GM23338 (cell line): ENCODE data around the gene SNTB2.

Source experiments
- JUNB ChIP-seq: IDR thresholded peaks from one replicate; pipeline ENCODE4 v1.6.1; 2016; ENCODE audit warnings: antibody characterized with exemption; ENCODE audit not compliant: unreplicated experiment
- TF ChIP-seq, protein P1 (sequence below), 2 experiments: fragments of 200-600 bp in 1 of 2; sonication (generic) in 1 of 2; conservative IDR thresholded peaks; 2 replicates each; pipeline versions ENCODE4 v1.5.1 to v1.6.1; 2016 to 2017; ENCODE audit warnings: antibody characterized with exemption in 2 of 2, low read depth in 2 of 2, mild to moderate bottlenecking in 2 of 2, moderate library complexity in 1 of 2
- TF ChIP-seq, protein P2 (sequence below): IDR thresholded peaks from one replicate; pipeline ENCODE4 v1.6.1; 2018; ENCODE audit warnings: antibody characterized with exemption; ENCODE audit not compliant: unreplicated experiment

- TF ChIP-seq, protein P1, sequence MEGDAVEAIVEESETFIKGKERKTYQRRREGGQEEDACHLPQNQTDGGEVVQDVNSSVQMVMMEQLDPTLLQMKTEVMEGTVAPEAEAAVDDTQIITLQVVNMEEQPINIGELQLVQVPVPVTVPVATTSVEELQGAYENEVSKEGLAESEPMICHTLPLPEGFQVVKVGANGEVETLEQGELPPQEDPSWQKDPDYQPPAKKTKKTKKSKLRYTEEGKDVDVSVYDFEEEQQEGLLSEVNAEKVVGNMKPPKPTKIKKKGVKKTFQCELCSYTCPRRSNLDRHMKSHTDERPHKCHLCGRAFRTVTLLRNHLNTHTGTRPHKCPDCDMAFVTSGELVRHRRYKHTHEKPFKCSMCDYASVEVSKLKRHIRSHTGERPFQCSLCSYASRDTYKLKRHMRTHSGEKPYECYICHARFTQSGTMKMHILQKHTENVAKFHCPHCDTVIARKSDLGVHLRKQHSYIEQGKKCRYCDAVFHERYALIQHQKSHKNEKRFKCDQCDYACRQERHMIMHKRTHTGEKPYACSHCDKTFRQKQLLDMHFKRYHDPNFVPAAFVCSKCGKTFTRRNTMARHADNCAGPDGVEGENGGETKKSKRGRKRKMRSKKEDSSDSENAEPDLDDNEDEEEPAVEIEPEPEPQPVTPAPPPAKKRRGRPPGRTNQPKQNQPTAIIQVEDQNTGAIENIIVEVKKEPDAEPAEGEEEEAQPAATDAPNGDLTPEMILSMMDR (conservative IDR thresholded peaks at IDR 0.05; ENCODE audit: low read depth in 2 of 2), result no peak
- no peak for TF ChIP-seq JUNB
- TF ChIP-seq, protein P2, sequence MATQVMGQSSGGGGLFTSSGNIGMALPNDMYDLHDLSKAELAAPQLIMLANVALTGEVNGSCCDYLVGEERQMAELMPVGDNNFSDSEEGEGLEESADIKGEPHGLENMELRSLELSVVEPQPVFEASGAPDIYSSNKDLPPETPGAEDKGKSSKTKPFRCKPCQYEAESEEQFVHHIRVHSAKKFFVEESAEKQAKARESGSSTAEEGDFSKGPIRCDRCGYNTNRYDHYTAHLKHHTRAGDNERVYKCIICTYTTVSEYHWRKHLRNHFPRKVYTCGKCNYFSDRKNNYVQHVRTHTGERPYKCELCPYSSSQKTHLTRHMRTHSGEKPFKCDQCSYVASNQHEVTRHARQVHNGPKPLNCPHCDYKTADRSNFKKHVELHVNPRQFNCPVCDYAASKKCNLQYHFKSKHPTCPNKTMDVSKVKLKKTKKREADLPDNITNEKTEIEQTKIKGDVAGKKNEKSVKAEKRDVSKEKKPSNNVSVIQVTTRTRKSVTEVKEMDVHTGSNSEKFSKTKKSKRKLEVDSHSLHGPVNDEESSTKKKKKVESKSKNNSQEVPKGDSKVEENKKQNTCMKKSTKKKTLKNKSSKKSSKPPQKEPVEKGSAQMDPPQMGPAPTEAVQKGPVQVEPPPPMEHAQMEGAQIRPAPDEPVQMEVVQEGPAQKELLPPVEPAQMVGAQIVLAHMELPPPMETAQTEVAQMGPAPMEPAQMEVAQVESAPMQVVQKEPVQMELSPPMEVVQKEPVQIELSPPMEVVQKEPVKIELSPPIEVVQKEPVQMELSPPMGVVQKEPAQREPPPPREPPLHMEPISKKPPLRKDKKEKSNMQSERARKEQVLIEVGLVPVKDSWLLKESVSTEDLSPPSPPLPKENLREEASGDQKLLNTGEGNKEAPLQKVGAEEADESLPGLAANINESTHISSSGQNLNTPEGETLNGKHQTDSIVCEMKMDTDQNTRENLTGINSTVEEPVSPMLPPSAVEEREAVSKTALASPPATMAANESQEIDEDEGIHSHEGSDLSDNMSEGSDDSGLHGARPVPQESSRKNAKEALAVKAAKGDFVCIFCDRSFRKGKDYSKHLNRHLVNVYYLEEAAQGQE, result no peak
Observed at GRCh38 chr16:69176033-69176800, 10.7 kb upstream of the SNTB2 start.
